Endodermal cell (in vitro differentiated cells): ENCODE data around the gene BDKRB1. TPM values are rescaled to one million over a fixed set of nuclear protein-coding genes. Genes with fewer than 3 reads are reported as not detected.
A peak's percentile ranks its signal among the peaks of the same experiment; 100 is the strongest.

ENCODE experiments used
- DNase-seq: peaks from one replicate; pipeline ENCODE4 v3.0.0-alpha.2; 2017
- H3K27ac ChIP-seq: 2 replicates; pipeline ENCODE4 v1.5.1; 2013; ENCODE audit warnings: mild to moderate bottlenecking, low read depth, low read length, moderate library complexity
- H3K27me3 ChIP-seq: 2 replicates; pipeline ENCODE4 v1.6.1; 2013; ENCODE audit warnings: mild to moderate bottlenecking, low read length, moderate library complexity; ENCODE audit not compliant: insufficient read depth, control insufficient read depth, poor library complexity, severe bottlenecking
- H3K36me3 ChIP-seq: 2 replicates; pipeline ENCODE4 v1.7.0; 2013; ENCODE audit warnings: mild to moderate bottlenecking, low read length, moderate library complexity; ENCODE audit not compliant: control insufficient read depth, insufficient read depth
- H3K4me1 ChIP-seq: one replicate; pipeline ENCODE4 v1.7.0; 2013; ENCODE audit warnings: low read length; ENCODE audit not compliant: control insufficient read depth, insufficient read depth
- H3K4me3 ChIP-seq: 2 replicates; pipeline ENCODE4 v1.5.1; 2013; ENCODE audit warnings: mild to moderate bottlenecking, low read length, moderate library complexity
- H3K9ac ChIP-seq: 2 replicates; pipeline ENCODE4 v1.6.1; 2013; ENCODE audit warnings: mild to moderate bottlenecking, low read length, moderate library complexity; ENCODE audit not compliant: poor library complexity, severe bottlenecking; ENCODE audit errors: extremely low read depth
- H3K9me3 ChIP-seq: 2 replicates; pipeline ENCODE4 v1.6.1; 2013; ENCODE audit warnings: mild to moderate bottlenecking, low read length, moderate library complexity; ENCODE audit not compliant: control insufficient read depth
- H3K27ac Mint-ChIP-seq: 2 replicates; pipeline ENCODE4 v1.8.0; 2020; ENCODE audit warnings: mixed read lengths
- H3K27me3 Mint-ChIP-seq: 2 replicates; pipeline ENCODE4 v1.8.0; 2021; ENCODE audit warnings: mild to moderate bottlenecking, mixed read lengths; ENCODE audit not compliant: insufficient read depth
- H3K36me3 Mint-ChIP-seq: 2 replicates; pipeline ENCODE4 v1.8.0; 2020; ENCODE audit warnings: low read depth, mixed read lengths
- H3K4me1 Mint-ChIP-seq: 2 replicates; pipeline ENCODE4 v1.8.0; 2020; ENCODE audit warnings: mixed read lengths
- H3K4me3 Mint-ChIP-seq: 2 replicates; pipeline ENCODE4 v1.8.0; 2020; ENCODE audit warnings: mild to moderate bottlenecking, moderate library complexity, mixed read lengths
- H3K9me3 Mint-ChIP-seq: 2 replicates; pipeline ENCODE4 v1.8.0; 2020; ENCODE audit warnings: mild to moderate bottlenecking, mixed read lengths
- WGBS, 2 experiments: methylation state at CpG; one replicate each; pipeline versions ENCODE4 v1.1.5 to v1.1.7; 2013; ENCODE audit warnings: missing lambda C conversion rate in 2 of 2, mixed read lengths in 1 of 2; ENCODE audit not compliant: insufficient coverage in 1 of 2, insufficient read length in 1 of 2; 5-methylcytosine and 5-hydroxymethylcytosine counted together
- total RNA-seq, 2 donors: library from RNA; stranded (reverse); fragmentation: NEBNext Ultra II Directional in 1 of 2; extraction: Animal tissue kit (Norgen Biotek cat#: 25700) in 1 of 2; gene quantifications; 2 replicates in 1 of 2; 3 replicates in 1 of 2; pipeline ENCODE4 v1.2.1, GENCODE V29; 2021
- TF ChIP-seq, protein P1 (sequence below): fragments of 200-600 bp; sonication (generic); conservative IDR thresholded peaks from 2 replicates; pipeline ENCODE4 v1.5.0; 2021; ENCODE audit warnings: antibody characterized with exemption, mild to moderate bottlenecking

Gene BDKRB1
- total RNA-seq, 2 donors from 2014 or later: 0.24 TPM; not detected in 1

DNA sequence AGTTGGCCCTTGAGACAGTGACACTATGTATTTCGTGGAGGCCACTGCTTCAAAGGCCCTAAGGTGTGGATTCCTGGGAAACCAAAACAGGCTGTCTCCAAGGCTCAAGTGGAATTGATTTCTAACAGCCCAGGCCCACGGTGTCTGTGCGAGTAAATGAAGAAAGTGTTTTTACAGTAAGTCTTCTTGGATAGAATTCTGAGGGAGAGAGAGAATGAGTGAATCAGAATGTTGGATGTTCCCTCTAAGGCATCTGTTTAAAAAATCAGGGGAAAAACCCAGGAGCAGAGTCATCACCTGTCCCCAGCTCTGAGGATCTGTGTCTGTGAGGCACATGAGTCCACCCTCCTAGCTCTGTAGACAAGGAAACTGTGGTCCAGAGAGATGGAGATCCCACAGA is 22.3 kb upstream of the BDKRB1 start:
- Histone ChIP-seq H3K9me3 (peaks cover 4% of the 10 kb centered on the region), H3K4me3 (no peak overlapping the region), H3K9ac (no peak overlapping the region), H3K27ac (no peak overlapping the region), H3K36me3 (no peaks in the 10 kb centered on the region), H3K27me3 (no peaks in the 10 kb centered on the region), H3K4me1 (peaks cover 5% of the 10 kb centered on the region)
- Mint-ChIP-seq H3K4me3 (no peak overlapping the region), H3K36me3 (peaks cover 2% of the 10 kb centered on the region), H3K9me3 (peaks cover 1% of the 10 kb centered on the region), H3K4me1 (peaks cover 26% of the 10 kb centered on the region), H3K27ac (no peak overlapping the region), H3K27me3 (no peaks in the 10 kb centered on the region)
- WGBS, 2 experiments: 93 to 94% methylated on average over 3 of the region's 3 CpGs
- no peak for DNase-seq
- TF ChIP-seq, protein P1, sequence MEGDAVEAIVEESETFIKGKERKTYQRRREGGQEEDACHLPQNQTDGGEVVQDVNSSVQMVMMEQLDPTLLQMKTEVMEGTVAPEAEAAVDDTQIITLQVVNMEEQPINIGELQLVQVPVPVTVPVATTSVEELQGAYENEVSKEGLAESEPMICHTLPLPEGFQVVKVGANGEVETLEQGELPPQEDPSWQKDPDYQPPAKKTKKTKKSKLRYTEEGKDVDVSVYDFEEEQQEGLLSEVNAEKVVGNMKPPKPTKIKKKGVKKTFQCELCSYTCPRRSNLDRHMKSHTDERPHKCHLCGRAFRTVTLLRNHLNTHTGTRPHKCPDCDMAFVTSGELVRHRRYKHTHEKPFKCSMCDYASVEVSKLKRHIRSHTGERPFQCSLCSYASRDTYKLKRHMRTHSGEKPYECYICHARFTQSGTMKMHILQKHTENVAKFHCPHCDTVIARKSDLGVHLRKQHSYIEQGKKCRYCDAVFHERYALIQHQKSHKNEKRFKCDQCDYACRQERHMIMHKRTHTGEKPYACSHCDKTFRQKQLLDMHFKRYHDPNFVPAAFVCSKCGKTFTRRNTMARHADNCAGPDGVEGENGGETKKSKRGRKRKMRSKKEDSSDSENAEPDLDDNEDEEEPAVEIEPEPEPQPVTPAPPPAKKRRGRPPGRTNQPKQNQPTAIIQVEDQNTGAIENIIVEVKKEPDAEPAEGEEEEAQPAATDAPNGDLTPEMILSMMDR: no peak

DNA sequence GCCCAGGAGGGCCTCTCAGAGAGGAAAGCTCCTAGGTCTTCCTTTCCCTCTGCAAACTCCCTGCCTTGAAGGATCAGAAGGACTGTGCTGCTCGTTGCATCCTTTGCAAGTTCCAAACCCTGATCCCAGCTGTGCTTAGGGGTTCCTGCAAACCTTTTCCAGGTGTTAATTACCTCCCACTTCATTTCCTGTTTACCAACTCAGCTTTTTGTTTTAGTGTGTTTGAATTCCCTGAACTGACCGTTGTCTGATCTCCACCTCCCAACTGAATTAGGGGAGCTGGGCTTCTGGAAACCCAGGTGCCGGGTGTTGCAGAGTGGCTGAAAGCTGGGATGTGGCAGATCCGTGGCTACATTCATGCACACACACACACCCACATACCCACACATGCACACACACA is 20.6 kb upstream of the BDKRB1 start:
- H3K9me3 ChIP-seq: no peaks in the 10 kb centered on the region
- peaks cover 11% of the 10 kb centered on the region for H3K4me1 ChIP-seq
- Mint-ChIP-seq H3K27ac (peak overlapping the region; percentile 27), H3K9me3 (no peaks in the 10 kb centered on the region), H3K4me1 (peaks cover 30% of the 10 kb centered on the region), H3K4me3 (no peak overlapping the region), H3K36me3 (peaks cover 7% of the 10 kb centered on the region), H3K27me3 (no peaks in the 10 kb centered on the region)
- no peak overlapping the region for H3K9ac ChIP-seq
- no peaks in the 10 kb centered on the region for H3K27me3 ChIP-seq
- peak; percentile 73 for DNase-seq
- no peak overlapping the region for H3K4me3 ChIP-seq
- TF ChIP-seq, protein P1: no peak
- no peak overlapping the region for H3K27ac ChIP-seq
- H3K36me3 ChIP-seq: no peaks in the 10 kb centered on the region
- 84 to 100% methylated on average over 1 to 4 of the region's 4 CpGs for WGBS, 2 experiments

DNA sequence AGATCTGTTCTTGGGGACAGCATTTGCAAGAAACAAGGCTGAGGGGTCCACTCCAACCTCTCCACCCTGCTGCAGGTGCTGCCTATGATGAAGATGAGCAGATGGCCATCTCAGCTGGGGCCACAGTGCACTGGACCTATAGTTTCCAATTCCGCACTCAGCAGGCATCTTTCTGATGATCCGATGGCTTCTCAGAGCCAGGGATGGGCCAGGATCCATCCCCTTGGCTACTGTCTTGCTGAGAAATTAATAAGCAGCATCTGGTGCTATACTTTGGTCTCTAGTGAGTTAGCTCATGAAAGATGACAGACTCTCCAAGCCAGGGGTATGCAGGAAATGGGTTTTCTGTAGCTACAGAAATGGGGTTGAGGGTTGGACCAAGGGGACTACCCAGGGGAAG is 18.4 kb upstream of the BDKRB1 start:
- Histone ChIP-seq H3K4me3 (no peak overlapping the region), H3K9ac (no peak overlapping the region), H3K27me3 (no peaks in the 10 kb centered on the region), H3K4me1 (peaks cover 6% of the 10 kb centered on the region), H3K36me3 (peaks cover 15% of the 10 kb centered on the region), H3K9me3 (no peaks in the 10 kb centered on the region), H3K27ac (no peak overlapping the region)
- TF ChIP-seq, protein P1: no peak
- WGBS, 2 experiments: 91 to 100% methylated on average over 2 of the region's 2 CpGs
- Mint-ChIP-seq H3K4me3 (no peak overlapping the region), H3K27me3 (no peaks in the 10 kb centered on the region), H3K9me3 (peaks cover 4% of the 10 kb centered on the region), H3K4me1 (peaks cover 26% of the 10 kb centered on the region), H3K27ac (no peak overlapping the region), H3K36me3 (peaks cover 29% of the 10 kb centered on the region)
- DNase-seq: no peak
